ENCODE measurements around the gene RHOH. TPM values are rescaled to one million over a fixed set of nuclear protein-coding genes. Genes with fewer than 3 reads are reported as not detected.

RHOH gene
- total RNA-seq, 2 donors from 2014 or later: 1.3 to 1.9 TPM

DNA sequence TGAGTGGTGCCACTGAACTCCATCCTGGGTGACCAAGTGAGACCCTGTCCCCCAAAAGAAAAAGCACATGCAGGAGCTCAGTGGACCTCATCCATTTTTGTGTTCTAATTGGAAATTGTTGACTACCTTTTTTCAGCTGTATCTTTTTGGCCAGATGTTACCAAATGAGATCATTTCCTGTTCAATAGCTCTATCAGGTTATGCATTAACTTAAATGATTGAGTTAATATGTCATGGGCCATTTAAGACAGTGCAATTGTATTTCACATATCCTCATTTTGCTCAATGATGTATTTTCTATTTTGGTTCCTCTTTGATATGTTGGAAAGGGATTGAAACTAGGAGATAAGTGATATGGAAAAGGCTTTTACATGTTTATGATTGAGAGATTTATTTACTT, 26.2 kb upstream of the RHOH start:
- no peak for DNase-seq (ENCODE audit: low spot score)
- H3K36me3 ChIP-seq: no peaks in the 10 kb centered on the region
- intact Hi-C loops (cut with DNase I): no loop called here
- H3K4me3 ChIP-seq: no peak overlapping the region
- no peaks in the 10 kb centered on the region for H3K27me3 ChIP-seq (replicated peaks; ENCODE audit: insufficient read depth)
- H3K9me3 ChIP-seq: no peaks in the 10 kb centered on the region
- no peak for TF ChIP-seq POLR2A (IDR thresholded peaks at IDR 0.05)
- no peak for TF ChIP-seq CTCF (IDR thresholded peaks at IDR 0.05)
- TF ChIP-seq POLR2AphosphoS5 (IDR thresholded peaks at IDR 0.05): no peak
- H3K27ac ChIP-seq: no peak overlapping the region
- H3K4me1 ChIP-seq (replicated peaks): no peaks in the 10 kb centered on the region

GRCh38 chr4:40173470-40173875, 23.4 kb upstream of the RHOH start:
- 32% methylated on average over 4 of the region's 4 CpGs for WGBS

GRCh38 chr4:40176602-40177001, 20.2 kb upstream of the RHOH start:
- intact Hi-C loops (cut with DNase I): no loop called here
- DNase-seq (ENCODE audit: low spot score): no peak
- Histone ChIP-seq H3K36me3 (no peaks in the 10 kb centered on the region), H3K9me3 (no peaks in the 10 kb centered on the region), H3K4me1 (replicated peaks) (no peaks in the 10 kb centered on the region), H3K27ac (no peak overlapping the region), H3K4me3 (no peak overlapping the region), H3K27me3 (replicated peaks; ENCODE audit: insufficient read depth) (no peaks in the 10 kb centered on the region)
- no peak for TF ChIP-seq CTCF (IDR thresholded peaks at IDR 0.05)
- WGBS: 66% methylated on average over 10 of the region's 10 CpGs

More at GRCh38 chr4:40173470-40173875, 23.4 kb upstream of the RHOH start:
- no peaks in the 10 kb centered on the region for H3K9me3 ChIP-seq
- TF ChIP-seq POLR2AphosphoS5 (IDR thresholded peaks at IDR 0.05): peak; percentile 24
- no peak for TF ChIP-seq CTCF (IDR thresholded peaks at IDR 0.05)
- H3K4me1 ChIP-seq (replicated peaks): no peaks in the 10 kb centered on the region
- H3K36me3 ChIP-seq: no peaks in the 10 kb centered on the region
- H3K4me3 ChIP-seq: no peak overlapping the region
- no peak overlapping the region for H3K27ac ChIP-seq
- H3K27me3 ChIP-seq (replicated peaks; ENCODE audit: insufficient read depth): no peaks in the 10 kb centered on the region
- intact Hi-C loops (cut with DNase I): no loop called here
- no peak for DNase-seq (ENCODE audit: low spot score)

DNA sequence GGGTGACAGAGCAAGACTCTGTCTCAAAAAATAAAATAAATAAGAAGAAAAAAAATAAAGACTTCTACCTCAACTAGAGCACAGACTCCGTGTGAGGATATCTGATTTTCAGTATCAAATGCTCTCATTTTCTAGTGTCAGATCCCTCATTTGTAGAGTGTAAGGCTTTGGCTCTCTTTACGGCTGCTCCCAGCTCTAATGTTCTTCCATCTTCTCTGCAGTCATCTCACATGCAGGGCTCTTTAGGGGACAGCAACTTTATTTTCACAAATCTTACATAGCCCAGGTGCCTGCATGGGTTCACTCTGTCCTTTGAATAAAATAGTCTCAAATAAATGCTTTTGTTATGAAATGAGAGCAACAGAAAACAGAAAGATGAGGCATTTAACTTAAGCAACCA, 19.2 kb upstream of the RHOH start:
- no peak overlapping the region for H3K4me3 ChIP-seq
- intact Hi-C loops (cut with DNase I): no loop called here
- no peak for TF ChIP-seq POLR2AphosphoS5 (IDR thresholded peaks at IDR 0.05)
- no peak for TF ChIP-seq POLR2A (IDR thresholded peaks at IDR 0.05)
- no peak for TF ChIP-seq CTCF (IDR thresholded peaks at IDR 0.05)
- no peaks in the 10 kb centered on the region for H3K36me3 ChIP-seq
- DNase-seq (ENCODE audit: low spot score): no peak
- no peak overlapping the region for H3K27ac ChIP-seq
- no peaks in the 10 kb centered on the region for H3K4me1 ChIP-seq (replicated peaks)
- 82% methylated on average over 2 of the region's 2 CpGs for WGBS
- H3K27me3 ChIP-seq (replicated peaks; ENCODE audit: insufficient read depth): no peaks in the 10 kb centered on the region
- no peaks in the 10 kb centered on the region for H3K9me3 ChIP-seq

DNA sequence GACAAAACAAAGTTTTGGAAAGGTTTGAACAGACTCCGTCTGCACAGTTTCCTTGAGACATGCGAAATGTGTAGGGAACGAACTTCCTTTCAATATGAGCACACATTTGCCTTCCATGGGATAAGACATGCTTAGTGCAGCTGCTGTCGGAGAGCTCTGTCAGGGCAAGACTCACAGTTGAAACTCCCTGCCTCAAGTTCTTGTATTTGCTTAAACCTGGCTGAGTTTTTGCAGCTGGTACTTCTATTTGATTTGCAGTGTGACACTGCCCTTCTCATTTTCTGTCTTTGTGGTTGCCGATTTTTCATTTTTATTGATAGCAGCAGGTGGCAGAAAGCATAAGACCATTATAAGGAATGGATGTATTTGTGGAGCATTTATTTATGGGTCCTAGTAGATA, 18.2 kb upstream of the RHOH start:
- WGBS: 22% methylated on average over 5 of the region's 5 CpGs
- Histone ChIP-seq H3K4me3 (no peak overlapping the region), H3K27ac (peak overlapping the region; percentile 19 to 51), H3K27me3 (replicated peaks; ENCODE audit: insufficient read depth) (no peaks in the 10 kb centered on the region), H3K36me3 (no peaks in the 10 kb centered on the region), H3K9me3 (no peaks in the 10 kb centered on the region), H3K4me1 (replicated peaks) (no peaks in the 10 kb centered on the region)
- TF ChIP-seq POLR2A (IDR thresholded peaks at IDR 0.05) (no peak), CTCF (IDR thresholded peaks at IDR 0.05) (no peak), POLR2AphosphoS5 (IDR thresholded peaks at IDR 0.05) (no peak)
- intact Hi-C loops (cut with DNase I): no loop called here
- no peak for DNase-seq (ENCODE audit: low spot score)
